Measurements from ENCODE around the gene SCAMP1. TPM values are rescaled to one million over a fixed set of nuclear protein-coding genes. Genes with fewer than 3 reads are reported as not detected.

The SCAMP1 gene
- total RNA-seq, 4 donors from 2014 or later, result 22.5 to 30.8 (median 28.3) TPM

GRCh38 chr5:78405829-78406750, 45.7 kb downstream of the SCAMP1 start:
- no peaks in the 10 kb centered on the region for H3K27me3 ChIP-seq
- H3K27ac ChIP-seq, result no peak overlapping the region
- no peak for TF ChIP-seq EP300 (IDR thresholded peaks at IDR 0.05)
- TF ChIP-seq CTCF (IDR thresholded peaks at IDR 0.05), result no peak
- WGBS, 2 donors, result 51 to 53% methylated on average over 5 of the region's 5 CpGs
- H3K4me3 ChIP-seq, result no peak overlapping the region
- no peak for DNase-seq (ENCODE audit: low spot score in 2 of 2)
- H3K9me3 ChIP-seq, result no peaks in the 10 kb centered on the region
- peaks cover 0 to 12% (median 3%) of the 10 kb centered on the region in 4 donors for H3K4me1 ChIP-seq
- H3K36me3 ChIP-seq, result no peaks in the 10 kb centered on the region

- peaks cover 0 to 12% (median 3%) of the 10 kb centered on the region in 4 donors for H3K4me1 ChIP-seq
- H3K27me3 ChIP-seq, result no peaks in the 10 kb centered on the region
- H3K4me3 ChIP-seq, result no peak overlapping the region
- TF ChIP-seq EP300 (IDR thresholded peaks at IDR 0.05) (no peak), CTCF (IDR thresholded peaks at IDR 0.05) (no peak), POLR2A (IDR thresholded peaks at IDR 0.05) (no peak)
- H3K27ac ChIP-seq, result no peak overlapping the region
- no peaks in the 10 kb centered on the region for H3K9me3 ChIP-seq
- H3K36me3 ChIP-seq, result no peaks in the 10 kb centered on the region
- DNase-seq (ENCODE audit: low spot score in 2 of 2), result no peak
Measured at GRCh38 chr5:78407458-78407857, 47.0 kb downstream of the SCAMP1 start.

GRCh38 chr5:78411586-78411985, 51.2 kb downstream of the SCAMP1 start:
- peaks cover 0 to 8% (median 0%) of the 10 kb centered on the region in 3 donors for H3K36me3 ChIP-seq
- no peak for TF ChIP-seq EP300 (IDR thresholded peaks at IDR 0.05)

GRCh38 chr5:78416677-78417425, 56.4 kb downstream of the SCAMP1 start:
- peaks cover 0 to 31% (median 0%) of the 10 kb centered on the region in 3 donors for H3K36me3 ChIP-seq
- no peaks in the 10 kb centered on the region for H3K4me1 ChIP-seq
- no peak for DNase-seq (ENCODE audit: low spot score in 2 of 2)
- WGBS, 2 donors, result 73 to 83% methylated on average over 1 of the region's 1 CpG
- TF ChIP-seq CTCF (IDR thresholded peaks at IDR 0.05) (no peak), POLR2A (IDR thresholded peaks at IDR 0.05) (no peak), EP300 (IDR thresholded peaks at IDR 0.05) (no peak)
- no peak overlapping the region for H3K27ac ChIP-seq
- H3K9me3 ChIP-seq, result no peaks in the 10 kb centered on the region
- no peaks in the 10 kb centered on the region for H3K27me3 ChIP-seq
- no peak overlapping the region for H3K4me3 ChIP-seq

More at GRCh38 chr5:78411586-78411985, 51.2 kb downstream of the SCAMP1 start:
- no peaks in the 10 kb centered on the region for H3K4me1 ChIP-seq
- no peaks in the 10 kb centered on the region for H3K27me3 ChIP-seq
- no peak for DNase-seq (ENCODE audit: low spot score in 2 of 2)
- H3K9me3 ChIP-seq, result no peaks in the 10 kb centered on the region
- H3K27ac ChIP-seq, result no peak overlapping the region
- no peak overlapping the region for H3K4me3 ChIP-seq

- Histone ChIP-seq H3K36me3 (peaks cover 0 to 38% (median 0%) of the 10 kb centered on the region in 3 donors), H3K9me3 (no peaks in the 10 kb centered on the region)
- WGBS, 2 donors, result 46 to 50% methylated on average over 3 of the region's 3 CpGs
Measured at GRCh38 chr5:78419396-78419795, 59.0 kb downstream of the SCAMP1 start.

More at GRCh38 chr5:78419396-78419795, 59.0 kb downstream of the SCAMP1 start:
- TF ChIP-seq EP300 (IDR thresholded peaks at IDR 0.05), result no peak
- TF ChIP-seq CTCF (IDR thresholded peaks at IDR 0.05), result no peak
- TF ChIP-seq POLR2A (IDR thresholded peaks at IDR 0.05), result no peak
- Histone ChIP-seq H3K4me1 (no peaks in the 10 kb centered on the region), H3K4me3 (no peak overlapping the region), H3K27me3 (no peaks in the 10 kb centered on the region), H3K27ac (no peak overlapping the region)
- no peak for DNase-seq (ENCODE audit: low spot score in 2 of 2)
